CD14-positive monocyte (primary cell): ENCODE results near the gene CAP2. TPM values are rescaled to one million over a fixed set of nuclear protein-coding genes. Genes with fewer than 3 reads are reported as not detected.

Experiments used
- DNase-seq, 3 donors: peaks; one replicate each; pipeline ENCODE4 v3.0.0-alpha.2; 2011 to 2022
- H2AFZ ChIP-seq: 2 replicates; pipeline ENCODE4 v1.6.0; 2012; ENCODE audit warnings: mild to moderate bottlenecking, low read depth, low read length, inconsistent platforms; ENCODE audit not compliant: insufficient read depth, poor library complexity, severe bottlenecking
- H3K27ac ChIP-seq, 2 donors: 1 replicate in 1 of 2; 2 replicates in 1 of 2; pipeline ENCODE4 v1.5.1; 2012 to 2013; ENCODE audit warnings: low read length in 2 of 2, control low read depth in 1 of 2, inconsistent platforms in 1 of 2, low read depth in 1 of 2, mild to moderate bottlenecking in 1 of 2
- H3K27me3 ChIP-seq, 2 donors: one replicate each; pipeline versions ENCODE4 v1.6.0 to v1.6.1; 2011 to 2013; ENCODE audit warnings: low read length in 2 of 2; ENCODE audit not compliant: control insufficient read depth in 2 of 2, insufficient read depth in 2 of 2
- H3K36me3 ChIP-seq, 2 donors: replicated peaks in 1 of 2; 1 replicate in 1 of 2; 2 replicates in 1 of 2; pipeline versions ENCODE4 v1.5.1 to v1.6.1; 2012 to 2013; ENCODE audit warnings: low read length in 2 of 2, control low read depth in 1 of 2, inconsistent platforms in 1 of 2, mild to moderate bottlenecking in 1 of 2; ENCODE audit not compliant: insufficient read depth in 2 of 2, control insufficient read depth in 1 of 2
- H3K4me1 ChIP-seq, 2 donors: 1 replicate in 1 of 2; 2 replicates in 1 of 2; pipeline versions ENCODE4 v1.5.1 to v1.6.1; 2012 to 2013; ENCODE audit warnings: low read length in 2 of 2, control low read depth in 1 of 2, inconsistent platforms in 1 of 2, mild to moderate bottlenecking in 1 of 2, moderate library complexity in 1 of 2; ENCODE audit not compliant: insufficient read depth in 2 of 2, control insufficient read depth in 1 of 2
- H3K4me2 ChIP-seq: replicated peaks from 2 replicates; pipeline ENCODE3; 2012; ENCODE audit warnings: low read length, moderate library complexity, mild to moderate bottlenecking; ENCODE audit not compliant: poor library complexity, severe bottlenecking; ENCODE audit errors: extremely low read depth
- H3K4me3 ChIP-seq, 3 experiments: fragments of 200-600 bp in 1 of 3; sonication (generic) in 1 of 3; replicated peaks in 1 of 3; 1 replicate in 2 of 3; 2 replicates in 1 of 3; pipeline ENCODE4 v1.5.1; 2011 to 2013; ENCODE audit warnings: low read length in 3 of 3, mild to moderate bottlenecking in 3 of 3, control low read depth in 2 of 3, low read depth in 2 of 3, inconsistent platforms in 1 of 3, moderate library complexity in 1 of 3
- H3K79me2 ChIP-seq: 2 replicates; pipeline ENCODE4 v1.6.0; 2012; ENCODE audit warnings: mild to moderate bottlenecking, control low read depth, inconsistent platforms, low read length, moderate library complexity; ENCODE audit not compliant: insufficient read depth
- H3K9ac ChIP-seq: 2 replicates; pipeline ENCODE4 v1.6.0; 2017; ENCODE audit warnings: low read length, mild to moderate bottlenecking; ENCODE audit not compliant: insufficient read depth, poor library complexity, severe bottlenecking
- H3K9me3 ChIP-seq, 2 donors: replicated peaks in 1 of 2; 1 replicate in 1 of 2; 2 replicates in 1 of 2; pipeline versions ENCODE4 v1.5.1 to v1.6.1; 2012 to 2013; ENCODE audit warnings: low read length in 2 of 2, control low read depth in 1 of 2; ENCODE audit not compliant: control insufficient read depth in 1 of 2, insufficient read depth in 1 of 2
- H4K20me1 ChIP-seq: 2 replicates; pipeline ENCODE4 v1.6.0; 2012; ENCODE audit warnings: mild to moderate bottlenecking, low read length, control low read depth, moderate library complexity; ENCODE audit not compliant: insufficient read depth
- H3K27ac Mint-ChIP-seq, 7 donors: one replicate each; pipeline ENCODE4 v1.8.0; 2020; ENCODE audit warnings: mild to moderate bottlenecking in 7 of 7, mixed read lengths in 7 of 7, moderate library complexity in 6 of 7, inconsistent platforms in 2 of 7
- H3K27me3 Mint-ChIP-seq, 3 donors: one replicate each; pipeline ENCODE4 v1.8.0; 2021 to 2022; ENCODE audit warnings: low read depth in 3 of 3, mild to moderate bottlenecking in 3 of 3, mixed read lengths in 3 of 3, moderate library complexity in 3 of 3, inconsistent platforms in 1 of 3
- H3K36me3 Mint-ChIP-seq, 2 donors: one replicate each; pipeline ENCODE4 v1.8.0; 2020; ENCODE audit warnings: mixed read lengths in 2 of 2, inconsistent platforms in 1 of 2, mild to moderate bottlenecking in 1 of 2
- H3K4me1 Mint-ChIP-seq: one replicate; pipeline ENCODE4 v1.8.0; 2020; ENCODE audit warnings: mild to moderate bottlenecking, mixed read lengths
- H3K4me3 Mint-ChIP-seq, 2 donors: one replicate each; pipeline ENCODE4 v1.8.0; 2020; ENCODE audit warnings: mild to moderate bottlenecking in 2 of 2, mixed read lengths in 2 of 2, moderate library complexity in 1 of 2
- H3K9me3 Mint-ChIP-seq, 7 donors: one replicate each; pipeline ENCODE4 v1.8.0; 2020 to 2022; ENCODE audit warnings: mixed read lengths in 7 of 7, mild to moderate bottlenecking in 6 of 7, moderate library complexity in 6 of 7, inconsistent platforms in 2 of 7
- WGBS: methylation state at CpG from one replicate; pipeline ENCODE4 v1.1.5; 2013; ENCODE audit warnings: missing lambda C conversion rate; ENCODE audit not compliant: insufficient coverage; 5-methylcytosine and 5-hydroxymethylcytosine counted together
- intact Hi-C, 2 donors: fragments of 100-400 bp; cut with micrococcal nuclease; formaldehyde crosslinking; loops; one replicate each; pipeline versions ENCODE4 v1.15.0 to v1.15.1; 2023
- polyA plus RNA-seq, 3 donors: library from polyadenylated mRNA; depleted of rRNA in 1 of 3; unstranded in 2 of 3; stranded (reverse) in 1 of 3; fragments of 300-500 nt in 2 of 3; fragments of >200 nt in 1 of 3; fragmentation: Illumina TruSeq in 2 of 3; gene quantifications; 1 replicate in 2 of 3; 2 replicates in 1 of 3; pipeline ENCODE4 v1.2.3, GENCODE V29; 2012 to 2021
- TF ChIP-seq, protein P1 (sequence below): fragments of 200-600 bp; IDR thresholded peaks from one replicate; pipeline ENCODE4 v1.8.0; 2022; ENCODE audit warnings: antibody characterized with exemption, mild to moderate bottlenecking

CAP2 gene
- polyA plus RNA-seq, 3 donors, result not detected

DNA sequence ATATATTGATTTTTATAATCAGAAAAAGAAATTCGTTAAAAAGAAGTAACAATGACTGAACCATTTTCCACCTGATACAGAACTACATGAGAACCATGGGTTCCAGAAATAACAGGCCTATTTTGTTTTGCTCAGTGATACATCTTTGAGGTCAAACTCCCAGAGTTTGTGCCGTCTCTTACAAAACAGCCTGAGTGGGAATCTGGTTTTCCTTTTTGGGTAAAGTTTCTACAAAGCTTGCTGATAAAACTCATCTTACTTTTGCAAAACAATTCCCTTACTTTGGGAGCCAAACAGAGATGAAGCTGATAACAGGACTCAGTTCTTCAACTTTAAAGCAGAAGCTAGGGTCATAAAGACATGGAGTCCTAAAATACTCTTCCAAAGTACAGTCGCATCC lies 108.0 kb downstream of the CAP2 start:
- H2AFZ ChIP-seq, result no peak overlapping the region
- no peaks in the 10 kb centered on the region for H3K9me3 ChIP-seq
- intact Hi-C loops, result no loop called here
- H3K4me3 ChIP-seq, result no peak overlapping the region
- no peaks in the 10 kb centered on the region for H3K9me3 Mint-ChIP-seq
- H3K4me1 ChIP-seq, result no peaks in the 10 kb centered on the region
- WGBS, result 100% methylated on average over 1 of the region's 3 CpGs
- H3K4me2 ChIP-seq, result no peak overlapping the region
- no peak overlapping the region for H3K9ac ChIP-seq
- no peak overlapping the region for H3K27ac Mint-ChIP-seq
- H3K79me2 ChIP-seq, result no peaks in the 10 kb centered on the region
- H3K4me1 Mint-ChIP-seq, result no peaks in the 10 kb centered on the region
- H3K27ac ChIP-seq, result no peak overlapping the region
- no peaks in the 10 kb centered on the region for H4K20me1 ChIP-seq
- TF ChIP-seq, protein P1, sequence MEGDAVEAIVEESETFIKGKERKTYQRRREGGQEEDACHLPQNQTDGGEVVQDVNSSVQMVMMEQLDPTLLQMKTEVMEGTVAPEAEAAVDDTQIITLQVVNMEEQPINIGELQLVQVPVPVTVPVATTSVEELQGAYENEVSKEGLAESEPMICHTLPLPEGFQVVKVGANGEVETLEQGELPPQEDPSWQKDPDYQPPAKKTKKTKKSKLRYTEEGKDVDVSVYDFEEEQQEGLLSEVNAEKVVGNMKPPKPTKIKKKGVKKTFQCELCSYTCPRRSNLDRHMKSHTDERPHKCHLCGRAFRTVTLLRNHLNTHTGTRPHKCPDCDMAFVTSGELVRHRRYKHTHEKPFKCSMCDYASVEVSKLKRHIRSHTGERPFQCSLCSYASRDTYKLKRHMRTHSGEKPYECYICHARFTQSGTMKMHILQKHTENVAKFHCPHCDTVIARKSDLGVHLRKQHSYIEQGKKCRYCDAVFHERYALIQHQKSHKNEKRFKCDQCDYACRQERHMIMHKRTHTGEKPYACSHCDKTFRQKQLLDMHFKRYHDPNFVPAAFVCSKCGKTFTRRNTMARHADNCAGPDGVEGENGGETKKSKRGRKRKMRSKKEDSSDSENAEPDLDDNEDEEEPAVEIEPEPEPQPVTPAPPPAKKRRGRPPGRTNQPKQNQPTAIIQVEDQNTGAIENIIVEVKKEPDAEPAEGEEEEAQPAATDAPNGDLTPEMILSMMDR, result no peak
- H3K27me3 Mint-ChIP-seq, result peaks cover 0 to 3% (median 1%) of the 10 kb centered on the region in 3 donors
- no peak for DNase-seq
- no peaks in the 10 kb centered on the region for H3K36me3 Mint-ChIP-seq
- H3K4me3 Mint-ChIP-seq, result no peak overlapping the region
- no peaks in the 10 kb centered on the region for H3K27me3 ChIP-seq
- no peaks in the 10 kb centered on the region for H3K36me3 ChIP-seq

DNA sequence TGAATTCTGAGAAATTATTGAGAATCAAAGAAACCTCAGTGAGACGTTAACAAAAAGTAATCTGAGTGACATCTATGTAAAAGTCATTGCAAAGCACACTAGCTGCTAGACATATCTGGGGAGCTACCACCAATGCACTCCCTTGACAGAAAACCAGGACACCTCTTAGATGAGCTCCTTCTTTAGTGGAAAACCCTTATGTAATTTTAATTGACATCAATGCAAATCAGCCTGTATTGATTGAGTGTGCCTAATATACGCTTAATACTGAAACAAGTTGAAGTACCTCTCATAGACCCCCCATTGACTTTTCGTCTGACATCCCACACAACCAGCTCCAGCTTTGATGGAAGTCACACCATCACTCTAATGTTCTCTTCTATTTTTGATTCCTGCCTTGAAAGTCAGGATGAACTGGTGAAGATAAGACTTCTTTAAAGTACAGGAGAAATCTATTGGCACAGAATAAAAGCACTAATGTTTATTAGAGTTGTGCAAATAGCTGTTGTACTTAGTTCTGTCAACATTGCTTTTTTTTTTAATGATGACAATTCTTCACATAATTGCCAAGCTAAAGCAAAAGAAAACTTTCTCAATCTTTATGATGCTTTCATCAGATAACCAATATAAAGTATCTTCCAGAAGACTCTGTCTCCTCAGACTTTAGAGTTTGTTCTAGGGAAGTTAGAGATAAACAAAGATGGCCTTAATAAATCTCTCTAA lies 108.7 kb downstream of the CAP2 start:
- Histone ChIP-seq H2AFZ (no peak overlapping the region), H3K4me3 (no peak overlapping the region), H3K4me1 (no peaks in the 10 kb centered on the region), H3K27me3 (no peaks in the 10 kb centered on the region), H3K9me3 (no peaks in the 10 kb centered on the region), H4K20me1 (no peaks in the 10 kb centered on the region), H3K79me2 (no peaks in the 10 kb centered on the region), H3K36me3 (no peaks in the 10 kb centered on the region), H3K4me2 (no peak overlapping the region), H3K9ac (no peak overlapping the region), H3K27ac (no peak overlapping the region)
- H3K36me3 Mint-ChIP-seq, result no peaks in the 10 kb centered on the region
- TF ChIP-seq, protein P1, result no peak
- H3K4me1 Mint-ChIP-seq, result no peaks in the 10 kb centered on the region
- peaks cover 0 to 6% (median 1%) of the 10 kb centered on the region in 3 donors for H3K27me3 Mint-ChIP-seq
- no peak overlapping the region for H3K27ac Mint-ChIP-seq
- no peak for DNase-seq
- H3K9me3 Mint-ChIP-seq, result no peaks in the 10 kb centered on the region
- no peak overlapping the region for H3K4me3 Mint-ChIP-seq
- intact Hi-C loops, result no loop called here
- 80% methylated on average over 1 of the region's 3 CpGs for WGBS
